ENCODE measurements around the gene GRM7. TPM values are rescaled to one million over a fixed set of nuclear protein-coding genes. Genes with fewer than 3 reads are reported as not detected.
"Not testable (repeated sequence)": the region's sequence is repeated elsewhere in the genome, so short reads cannot be mapped to it uniquely, and the experiment has no call there.

The GRM7 gene
- total and polyA plus RNA-seq, 12 donors, result 0.27 to 7.8 (median 3.2) TPM; not detected in 3

- TF ChIP-seq CTCF (IDR thresholded peaks at IDR 0.05) (no peak), POLR2A (IDR thresholded peaks at IDR 0.05) (no peak)
- Histone ChIP-seq H3K36me3 (replicated peaks in 1 of 2) (no peaks in the 10 kb centered on the region), H3K4me3 (no peak overlapping the region), H3K9me3 (replicated peaks in 1 of 3) (no peaks in the 10 kb centered on the region), H3K4me1 (replicated peaks in 1 of 2) (no peaks in the 10 kb centered on the region), H3K27me3 (no peaks in the 10 kb centered on the region), H3K27ac (no peak overlapping the region)
- WGBS, 4 donors, result 72 to 78% (median 76%) methylated on average over 8 of the region's 8 CpGs
- intact Hi-C loops (cut with DNase I), result no loop called here
- DNase-seq, result no peak
Observed at GRCh38 chr3:6921876-6922275, 61.0 kb downstream of the GRM7 start.

- no peak for DNase-seq
- Histone ChIP-seq H3K36me3 (replicated peaks in 1 of 2) (no peaks in the 10 kb centered on the region), H3K4me1 (replicated peaks in 1 of 2) (no peaks in the 10 kb centered on the region), H3K9me3 (replicated peaks in 1 of 3) (no peaks in the 10 kb centered on the region), H3K4me3 (no peak overlapping the region), H3K27ac (no peak overlapping the region), H3K27me3 (no peaks in the 10 kb centered on the region)
- intact Hi-C loops (cut with DNase I), result no loop called here
- TF ChIP-seq POLR2A (IDR thresholded peaks at IDR 0.05) (no peak), CTCF (IDR thresholded peaks at IDR 0.05) (no peak)
- WGBS, 4 donors, result 62 to 70% (median 66%) methylated on average over 2 of the region's 2 CpGs
Observed at GRCh38 chr3:6928064-6928463, 67.1 kb downstream of the GRM7 start.

- Histone ChIP-seq H3K27me3 (no peaks in the 10 kb centered on the region), H3K9me3 (replicated peaks in 1 of 3) (no peaks in the 10 kb centered on the region), H3K27ac (no peak overlapping the region), H3K36me3 (replicated peaks in 1 of 2) (no peaks in the 10 kb centered on the region), H3K4me3 (no peak overlapping the region), H3K4me1 (replicated peaks in 1 of 2) (no peaks in the 10 kb centered on the region)
- WGBS, 4 donors, result 68 to 77% (median 72%) methylated on average over 2 of the region's 2 CpGs
- DNase-seq, result no peak
- intact Hi-C loops (cut with DNase I), result no loop called here
- no peak for TF ChIP-seq POLR2A (IDR thresholded peaks at IDR 0.05)
- no peak for TF ChIP-seq CTCF (IDR thresholded peaks at IDR 0.05)
Observed at GRCh38 chr3:6929918-6930317, 69.0 kb downstream of the GRM7 start.

GRCh38 chr3:6935418-6935817 lies 74.5 kb downstream of the GRM7 start:
- H3K4me1 ChIP-seq (replicated peaks in 1 of 2); H3K36me3 ChIP-seq (replicated peaks in 1 of 2); H3K27me3 ChIP-seq; H3K4me3 ChIP-seq; intact Hi-C loops (cut with DNase I); H3K27ac ChIP-seq; DNase-seq; H3K9me3 ChIP-seq (replicated peaks in 1 of 3): not testable (repeated sequence)
- WGBS, 4 donors, result 85 to 93% (median 87%) methylated on average over 2 of the region's 2 CpGs

GRCh38 chr3:6935970-6936369 lies 75.1 kb downstream of the GRM7 start:
- no peaks in the 10 kb centered on the region for H3K27me3 ChIP-seq
- H3K36me3 ChIP-seq (replicated peaks in 1 of 2), result no peaks in the 10 kb centered on the region
- intact Hi-C loops (cut with DNase I), result no loop called here
- no peak for TF ChIP-seq POLR2A (IDR thresholded peaks at IDR 0.05)
- TF ChIP-seq CTCF (IDR thresholded peaks at IDR 0.05), result no peak
- no peaks in the 10 kb centered on the region for H3K4me1 ChIP-seq (replicated peaks in 1 of 2)
- no peak overlapping the region for H3K4me3 ChIP-seq
- WGBS, 4 donors, result 75 to 93% (median 89%) methylated on average over 2 of the region's 2 CpGs
- no peak for DNase-seq
- no peaks in the 10 kb centered on the region for H3K9me3 ChIP-seq (replicated peaks in 1 of 3)
- H3K27ac ChIP-seq, result no peak overlapping the region

Data from adrenal gland (tissue), 12 donors.